ENCODE measurements around the gene SNAP29.
"Not testable (repeated sequence)": the region's sequence is repeated elsewhere in the genome, so short reads cannot be mapped to it uniquely, and the experiment has no call there.

The SNAP29 gene

GRCh38 chr22:20901093-20902033 is 42.6 kb downstream of the SNAP29 start:
- DNase-seq (ENCODE audit: low read depth) = not testable (repeated sequence)

GRCh38 chr22:20903093-20903492 is 44.3 kb downstream of the SNAP29 start:
- DNase-seq (ENCODE audit: low read depth) = no peak

- DNase-seq (ENCODE audit: low read depth) = no peak
Observed at GRCh38 chr22:20904008-20904979, 45.5 kb downstream of the SNAP29 start.

- no peak for DNase-seq (ENCODE audit: low read depth)
Observed at GRCh38 chr22:20904980-20905355, 46.2 kb downstream of the SNAP29 start.

- DNase-seq (ENCODE audit: low read depth) = no peak
Observed at GRCh38 chr22:20905415-20906386, 46.9 kb downstream of the SNAP29 start.

- DNase-seq (ENCODE audit: low read depth) = no peak
Observed at GRCh38 chr22:20906387-20906767, 47.6 kb downstream of the SNAP29 start.

- not testable (repeated sequence) for DNase-seq (ENCODE audit: low read depth)
Observed at GRCh38 chr22:20908717-20909116, 49.9 kb downstream of the SNAP29 start.

GRCh38 chr22:20909543-20910303 is 50.9 kb downstream of the SNAP29 start:
- DNase-seq (ENCODE audit: low read depth) = no peak

- DNase-seq (ENCODE audit: low read depth) = no peak
Observed at GRCh38 chr22:20912494-20912893, 53.7 kb downstream of the SNAP29 start.

GRCh38 chr22:20916916-20917810 is 58.4 kb downstream of the SNAP29 start, which contains the start of gene CRKL:
Gene CRKL, plus strand, starts transcription at chr22:20917407. Its CDS starts 528 bp downstream, at chr22:20917935.
- peak; percentile 90 for DNase-seq (ENCODE audit: low read depth)

- no peak for DNase-seq (ENCODE audit: low read depth)
Observed at GRCh38 chr22:20918663-20919218, 59.9 kb downstream of the SNAP29 start.

GRCh38 chr22:20919718-20920117 is 60.9 kb downstream of the SNAP29 start:
- no peak for DNase-seq (ENCODE audit: low read depth)

GRCh38 chr22:20920881-20921203 is 62.0 kb downstream of the SNAP29 start:
- no peak for DNase-seq (ENCODE audit: low read depth)

GRCh38 chr22:20922141-20922751 is 63.4 kb downstream of the SNAP29 start:
- no peak for DNase-seq (ENCODE audit: low read depth)

- no peak for DNase-seq (ENCODE audit: low read depth)
Observed at GRCh38 chr22:20926243-20926642, 67.4 kb downstream of the SNAP29 start.

- DNase-seq (ENCODE audit: low read depth) = no peak
Observed at GRCh38 chr22:20927940-20928572, 69.2 kb downstream of the SNAP29 start.

GRCh38 chr22:20928573-20928967 is 69.8 kb downstream of the SNAP29 start:
- no peak for DNase-seq (ENCODE audit: low read depth)

- DNase-seq (ENCODE audit: low read depth) = no peak
Observed at GRCh38 chr22:20930004-20930403, 71.2 kb downstream of the SNAP29 start.
